ENCODE results near the gene SLCO2B1. TPM values are rescaled to one million over a fixed set of nuclear protein-coding genes. Genes with fewer than 3 reads are reported as not detected.

The SLCO2B1 gene
- total and polyA plus RNA-seq, 2 of the 8 experiments (the other 6 are each of a cell fraction or from before 2014, with no cell fraction given): 0.03 TPM; not detected in 1

- no peak for TF ChIP-seq CHD7 (IDR thresholded peaks at IDR 0.05; ENCODE audit: insufficient replicate concordance, low read length)
- TF ChIP-seq EZH2 (IDR thresholded peaks at IDR 0.05; ENCODE audit: low read depth, low read length, severe bottlenecking): no peak
- TF ChIP-seq E2F6 (IDR thresholded peaks at IDR 0.05): no peak
Measured at GRCh38 chr11:75189911-75190310, 39.0 kb downstream of the SLCO2B1 start (continued).

All from H1 (cell line).